ENCODE measurements around the gene CDC42EP2. TPM values are rescaled to one million over a fixed set of nuclear protein-coding genes. Genes with fewer than 3 reads are reported as not detected.

CDC42EP2 gene
- total and polyA plus RNA-seq, 10 of the 15 experiments (the other 5 are each of a cell fraction or from before 2014, with no cell fraction given): 0.03 to 1.2 (median 0.09) TPM; not detected in 3

DNA sequence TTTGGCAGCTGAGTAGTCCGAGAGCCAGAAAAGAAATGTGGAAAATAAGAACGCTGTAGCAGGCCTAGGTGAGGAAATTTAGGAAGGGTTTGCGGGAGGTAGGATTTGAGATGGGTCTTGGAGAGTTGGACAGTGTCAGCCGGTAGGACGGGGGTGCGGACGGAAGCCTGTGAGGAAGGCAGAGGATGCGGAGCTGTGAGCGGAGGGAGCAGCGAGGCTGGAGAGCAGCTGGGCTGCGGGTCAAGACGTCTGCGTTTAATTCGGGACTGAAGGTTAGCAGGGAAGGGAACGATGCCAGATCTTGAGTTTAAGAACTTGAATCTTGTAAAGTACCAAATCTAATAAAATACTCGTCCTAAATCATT lies 39.2 kb downstream of the CDC42EP2 start:
- WGBS (ENCODE audit: insufficient coverage, insufficient replicate concordance, low lambda C conversion rate, missing lambda C conversion rate): 70% methylated on average over 16 of the region's 16 CpGs
- TF ChIP-seq, protein P1, sequence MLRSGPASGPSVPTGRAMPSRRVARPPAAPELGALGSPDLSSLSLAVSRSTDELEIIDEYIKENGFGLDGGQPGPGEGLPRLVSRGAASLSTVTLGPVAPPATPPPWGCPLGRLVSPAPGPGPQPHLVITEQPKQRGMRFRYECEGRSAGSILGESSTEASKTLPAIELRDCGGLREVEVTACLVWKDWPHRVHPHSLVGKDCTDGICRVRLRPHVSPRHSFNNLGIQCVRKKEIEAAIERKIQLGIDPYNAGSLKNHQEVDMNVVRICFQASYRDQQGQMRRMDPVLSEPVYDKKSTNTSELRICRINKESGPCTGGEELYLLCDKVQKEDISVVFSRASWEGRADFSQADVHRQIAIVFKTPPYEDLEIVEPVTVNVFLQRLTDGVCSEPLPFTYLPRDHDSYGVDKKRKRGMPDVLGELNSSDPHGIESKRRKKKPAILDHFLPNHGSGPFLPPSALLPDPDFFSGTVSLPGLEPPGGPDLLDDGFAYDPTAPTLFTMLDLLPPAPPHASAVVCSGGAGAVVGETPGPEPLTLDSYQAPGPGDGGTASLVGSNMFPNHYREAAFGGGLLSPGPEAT (IDR thresholded peaks at IDR 0.05; ENCODE audit: low read depth): no peak
- TF ChIP-seq, protein P2, sequence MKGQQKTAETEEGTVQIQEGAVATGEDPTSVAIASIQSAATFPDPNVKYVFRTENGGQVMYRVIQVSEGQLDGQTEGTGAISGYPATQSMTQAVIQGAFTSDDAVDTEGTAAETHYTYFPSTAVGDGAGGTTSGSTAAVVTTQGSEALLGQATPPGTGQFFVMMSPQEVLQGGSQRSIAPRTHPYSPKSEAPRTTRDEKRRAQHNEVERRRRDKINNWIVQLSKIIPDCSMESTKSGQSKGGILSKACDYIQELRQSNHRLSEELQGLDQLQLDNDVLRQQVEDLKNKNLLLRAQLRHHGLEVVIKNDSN (IDR thresholded peaks at IDR 0.05; ENCODE audit: borderline replicate concordance, extremely low read length, insufficient read depth, low read depth, low read length): no peak
- TF ChIP-seq RCOR1 (conservative IDR thresholded peaks at IDR 0.05; ENCODE audit: low read depth, low read length): no peak
- no peak for TF ChIP-seq TARDBP (IDR thresholded peaks at IDR 0.05; ENCODE audit: borderline replicate concordance)
- H3K4me2 ChIP-seq (ENCODE audit: control insufficient read depth, insufficient read depth): peak overlapping the region; percentile 61
- no peak for ATAC-seq
- no peak overlapping the region for H3K27ac ChIP-seq (ENCODE audit: control insufficient read depth, insufficient read depth)
- POLR2A ChIA-PET: interaction anchor here (0.9 to 1.4 kb wide), 2 partner anchors 22 to 154 kb away, joined by 3 to 5 read pairs; no protein-coding TSS in a partner anchor
- peaks cover 4% of the 10 kb centered on the region for H3K4me1 ChIP-seq (ENCODE audit: control insufficient read depth, insufficient read depth, low read length)
- intact Hi-C loops (cut with micrococcal nuclease; ENCODE audit: unreplicated experiment) (no loop called here), in situ Hi-C loops (cut with MboI) (no loop called here)
- H3K9ac ChIP-seq (ENCODE audit: control insufficient read depth, insufficient read depth, low read length): no peak overlapping the region
- H3K79me2 ChIP-seq (ENCODE audit: control insufficient read depth, insufficient read depth, low read length): no peaks in the 10 kb centered on the region
- peaks cover 13 to 17% of the 10 kb centered on the region in 2 experiments; a peak in 3 of 4 replicates for H3K36me3 ChIP-seq (ENCODE audit: control insufficient read depth in 2 of 2, insufficient read depth in 2 of 2, low read length in 1 of 2)
- CTCF ChIA-PET: interaction anchor here (0.6 to 1.4 kb wide), 4 partner anchors 16 to 164 kb away, joined by 3 read pairs; no protein-coding TSS in a partner anchor
- no peaks in the 10 kb centered on the region for H3K9me3 ChIP-seq (replicated peaks; ENCODE audit: control insufficient read depth, insufficient read depth, low read length)
- H4K20me1 ChIP-seq (ENCODE audit: control insufficient read depth, insufficient read depth): no peaks in the 10 kb centered on the region
- peak; percentile 23 for FAIRE-seq
- H2AFZ ChIP-seq (ENCODE audit: control insufficient read depth, low read depth, low read length): no peak overlapping the region
- no peak overlapping the region for H3K4me3 ChIP-seq
- DNase-seq (ENCODE audit: low read depth, low spot score): no peak
- BruUV-seq (replicated peaks): no TSS peak
- H3K27me3 ChIP-seq (replicated peaks in 1 of 2; ENCODE audit: control insufficient read depth in 2 of 2, insufficient read depth in 2 of 2, low read length in 1 of 2): 0 out of 4 replicates have a peak, but pooled peaks cover 0 to 3% of the 10 kb centered on the region in 2 experiments
- SMC1A ChIA-PET (ENCODE audit: uncharacterized antibody, unreplicated experiment): interaction anchor here (0.6 to 1.0 kb wide), 3 partner anchors 19 to 38 kb away, joined by 3 read pairs; partner anchors contain the start of gene DPF2
- RAD21 ChIA-PET (ENCODE audit: unreplicated experiment): interaction anchor here (1.2 to 2.5 kb wide), 2 partner anchors 20 to 128 kb away, joined by 4 to 9 read pairs; partner anchors contain the start of gene DPF2

All from GM12878 (cell line).